ENCODE measurements around the gene SLC6A1. TPM values are rescaled to one million over a fixed set of nuclear protein-coding genes. Genes with fewer than 3 reads are reported as not detected.

SLC6A1 gene
- not detected in 2 replicates for total RNA-seq

GRCh38 chr3:10992017-10992942 lies at the start of gene SLC6A1:
Gene SLC6A1, plus strand, starts transcription at chr3:10992748. Its CDS starts 24,464 bp downstream, at chr3:11017212.

Other genes starting within 250 kb of the SLC6A1 start
- gene SLC6A11, start 176.5 kb upstream of the SLC6A1 start, total RNA-seq, result not detected in 2 replicates
- gene HRH1, start 161.7 kb downstream of the SLC6A1 start, total RNA-seq, result 22.5 and 38.1 TPM in 2 replicates

Data from bronchial smooth muscle cell (primary cell).